Measurements from ENCODE around the gene FASTKD2.

Gene FASTKD2

DNA sequence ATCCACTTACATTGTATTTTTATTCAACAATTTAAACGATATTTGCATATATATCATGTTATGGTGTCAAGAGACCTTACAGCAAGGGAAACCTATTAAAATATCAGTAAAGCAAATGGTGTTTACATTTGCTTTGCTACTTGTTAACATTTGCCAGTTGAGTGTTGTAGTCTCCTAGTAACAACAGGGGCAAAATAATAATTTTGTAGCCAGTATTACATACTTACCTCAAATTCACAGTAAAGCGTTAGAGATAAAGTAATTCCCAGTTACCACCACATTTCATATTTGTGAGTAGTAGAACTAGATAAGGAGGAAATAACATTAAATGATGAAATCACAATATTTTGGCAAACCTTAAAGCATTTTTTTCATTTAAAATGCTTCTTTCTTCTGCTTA lies 71.3 kb downstream of the FASTKD2 start:
- Histone ChIP-seq H3K9me3 (ENCODE audit: insufficient read depth, low read length, severe bottlenecking) (no peaks in the 10 kb centered on the region), H4K20me1 (ENCODE audit: insufficient read depth, low read length) (no peaks in the 10 kb centered on the region), H3K4me3 (ENCODE audit: low read depth in 1 of 2, low read length in 2 of 2) (no peak overlapping the region), H3K4me1 (ENCODE audit: insufficient read depth, low read length) (no peaks in the 10 kb centered on the region), H3K79me2 (ENCODE audit: insufficient read depth, low read length) (no peaks in the 10 kb centered on the region), H3K4me2 (ENCODE audit: insufficient read depth, low read length) (no peak overlapping the region), H3K9ac (ENCODE audit: low read depth, low read length) (no peak overlapping the region), H3K36me3 (ENCODE audit: insufficient read depth, low read length) (no peaks in the 10 kb centered on the region), H2AFZ (ENCODE audit: low read depth, low read length) (no peak overlapping the region), H3K27me3 (ENCODE audit: insufficient read depth, low read length, poor library complexity) (no peaks in the 10 kb centered on the region), H3K27ac (ENCODE audit: low read length) (no peak overlapping the region)
- TF ChIP-seq, protein P1, sequence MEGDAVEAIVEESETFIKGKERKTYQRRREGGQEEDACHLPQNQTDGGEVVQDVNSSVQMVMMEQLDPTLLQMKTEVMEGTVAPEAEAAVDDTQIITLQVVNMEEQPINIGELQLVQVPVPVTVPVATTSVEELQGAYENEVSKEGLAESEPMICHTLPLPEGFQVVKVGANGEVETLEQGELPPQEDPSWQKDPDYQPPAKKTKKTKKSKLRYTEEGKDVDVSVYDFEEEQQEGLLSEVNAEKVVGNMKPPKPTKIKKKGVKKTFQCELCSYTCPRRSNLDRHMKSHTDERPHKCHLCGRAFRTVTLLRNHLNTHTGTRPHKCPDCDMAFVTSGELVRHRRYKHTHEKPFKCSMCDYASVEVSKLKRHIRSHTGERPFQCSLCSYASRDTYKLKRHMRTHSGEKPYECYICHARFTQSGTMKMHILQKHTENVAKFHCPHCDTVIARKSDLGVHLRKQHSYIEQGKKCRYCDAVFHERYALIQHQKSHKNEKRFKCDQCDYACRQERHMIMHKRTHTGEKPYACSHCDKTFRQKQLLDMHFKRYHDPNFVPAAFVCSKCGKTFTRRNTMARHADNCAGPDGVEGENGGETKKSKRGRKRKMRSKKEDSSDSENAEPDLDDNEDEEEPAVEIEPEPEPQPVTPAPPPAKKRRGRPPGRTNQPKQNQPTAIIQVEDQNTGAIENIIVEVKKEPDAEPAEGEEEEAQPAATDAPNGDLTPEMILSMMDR (IDR thresholded peaks at IDR 0.05; ENCODE audit: borderline replicate concordance, extremely low read depth, low read length, poor library complexity, severe bottlenecking): no peak
- no peak for TF ChIP-seq EZH2 (IDR thresholded peaks at IDR 0.05; ENCODE audit: borderline replicate concordance, low read depth, low read length, severe bottlenecking)
- no peak for ATAC-seq (ENCODE audit: insufficient read depth, low read depth)
- no peak for DNase-seq

DNA sequence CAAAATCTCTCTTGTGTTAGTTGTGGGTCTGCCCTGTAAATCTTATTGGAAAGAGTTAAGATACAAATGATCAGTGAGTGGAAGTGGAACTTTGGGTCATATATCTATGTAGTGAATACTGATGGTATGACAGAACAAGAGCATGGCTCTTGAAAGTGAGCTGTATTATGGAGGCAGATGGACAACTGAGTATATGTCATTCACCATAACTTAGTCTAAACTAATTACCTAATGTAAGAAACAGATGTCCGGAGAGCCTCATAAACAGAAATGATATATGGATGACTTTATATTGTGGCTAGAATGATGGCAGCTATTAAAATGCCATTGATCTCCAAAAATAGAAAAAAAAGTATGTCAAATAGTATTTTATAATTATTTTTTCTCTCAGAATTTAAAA lies 72.4 kb downstream of the FASTKD2 start:
- Histone ChIP-seq H3K9me3 (ENCODE audit: insufficient read depth, low read length, severe bottlenecking) (no peaks in the 10 kb centered on the region), H4K20me1 (ENCODE audit: insufficient read depth, low read length) (no peaks in the 10 kb centered on the region), H3K79me2 (ENCODE audit: insufficient read depth, low read length) (no peaks in the 10 kb centered on the region), H3K9ac (ENCODE audit: low read depth, low read length) (no peak overlapping the region), H3K4me2 (ENCODE audit: insufficient read depth, low read length) (no peak overlapping the region), H3K27me3 (ENCODE audit: insufficient read depth, low read length, poor library complexity) (no peaks in the 10 kb centered on the region), H3K27ac (ENCODE audit: low read length) (no peak overlapping the region), H3K36me3 (ENCODE audit: insufficient read depth, low read length) (no peaks in the 10 kb centered on the region), H3K4me3 (ENCODE audit: low read depth in 1 of 2, low read length in 2 of 2) (no peak overlapping the region), H3K4me1 (ENCODE audit: insufficient read depth, low read length) (no peaks in the 10 kb centered on the region), H2AFZ (ENCODE audit: low read depth, low read length) (no peak overlapping the region)
- TF ChIP-seq, protein P1 (IDR thresholded peaks at IDR 0.05; ENCODE audit: borderline replicate concordance, extremely low read depth, low read length, poor library complexity, severe bottlenecking): no peak
- TF ChIP-seq EZH2 (IDR thresholded peaks at IDR 0.05; ENCODE audit: borderline replicate concordance, low read depth, low read length, severe bottlenecking): no peak
- DNase-seq: no peak
- no peak for ATAC-seq (ENCODE audit: insufficient read depth, low read depth)

DNA sequence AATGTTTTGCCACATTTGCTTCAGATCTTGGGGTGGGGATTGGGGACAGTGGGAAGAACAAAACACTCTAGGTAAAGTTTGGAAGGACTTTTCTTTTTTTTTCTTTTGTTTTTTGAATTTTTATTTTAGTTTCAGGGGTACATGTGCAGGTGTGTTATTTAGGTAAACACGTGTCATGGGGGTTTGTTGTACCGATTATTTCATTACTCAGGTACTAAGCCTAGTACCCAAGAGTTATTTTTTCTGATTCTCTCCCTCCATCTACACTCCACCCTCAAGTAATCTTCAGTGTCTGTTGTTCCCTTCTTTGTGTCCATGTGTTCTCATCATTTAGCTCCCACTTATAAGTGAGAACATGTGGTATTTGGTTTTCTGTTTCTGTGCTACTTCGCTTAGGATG lies 73.3 kb downstream of the FASTKD2 start:
- no peak overlapping the region for H3K9ac ChIP-seq (ENCODE audit: low read depth, low read length)
- H4K20me1 ChIP-seq (ENCODE audit: insufficient read depth, low read length): no peaks in the 10 kb centered on the region
- no peaks in the 10 kb centered on the region for H3K9me3 ChIP-seq (ENCODE audit: insufficient read depth, low read length, severe bottlenecking)
- no peaks in the 10 kb centered on the region for H3K79me2 ChIP-seq (ENCODE audit: insufficient read depth, low read length)
- no peak overlapping the region for H3K27ac ChIP-seq (ENCODE audit: low read length)
- no peak overlapping the region for H3K4me3 ChIP-seq (ENCODE audit: low read depth in 1 of 2, low read length in 2 of 2)
- no peak for ATAC-seq (ENCODE audit: insufficient read depth, low read depth)
- no peak overlapping the region for H3K4me2 ChIP-seq (ENCODE audit: insufficient read depth, low read length)
- no peaks in the 10 kb centered on the region for H3K4me1 ChIP-seq (ENCODE audit: insufficient read depth, low read length)
- no peaks in the 10 kb centered on the region for H3K27me3 ChIP-seq (ENCODE audit: insufficient read depth, low read length, poor library complexity)
- H3K36me3 ChIP-seq (ENCODE audit: insufficient read depth, low read length): no peaks in the 10 kb centered on the region
- TF ChIP-seq, protein P1 (IDR thresholded peaks at IDR 0.05; ENCODE audit: borderline replicate concordance, extremely low read depth, low read length, poor library complexity, severe bottlenecking): no peak
- TF ChIP-seq EZH2 (IDR thresholded peaks at IDR 0.05; ENCODE audit: borderline replicate concordance, low read depth, low read length, severe bottlenecking): no peak
- H2AFZ ChIP-seq (ENCODE audit: low read depth, low read length): no peak overlapping the region
- DNase-seq: no peak

DNA sequence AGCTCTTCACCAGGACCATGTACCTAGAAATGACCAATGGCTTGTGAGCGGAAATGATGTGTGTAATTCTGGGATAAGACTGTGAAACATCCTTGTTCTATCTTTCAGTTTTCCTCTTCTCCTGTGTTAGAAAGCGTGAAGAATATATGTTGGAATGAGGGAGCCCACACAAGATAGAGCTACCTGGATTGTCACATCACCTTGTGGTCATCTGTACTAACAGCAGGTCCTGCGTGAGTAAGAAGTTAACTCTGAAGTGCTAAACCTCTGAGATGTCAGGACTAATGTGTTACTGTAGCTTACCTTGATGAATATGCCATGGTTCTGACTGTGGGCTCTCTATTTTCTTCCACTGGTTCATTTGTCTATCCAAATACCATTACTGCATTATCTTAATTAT lies 75.6 kb downstream of the FASTKD2 start:
- Histone ChIP-seq H3K4me3 (ENCODE audit: low read depth in 1 of 2, low read length in 2 of 2) (no peak overlapping the region), H3K36me3 (ENCODE audit: insufficient read depth, low read length) (no peaks in the 10 kb centered on the region), H2AFZ (ENCODE audit: low read depth, low read length) (no peak overlapping the region), H3K9me3 (ENCODE audit: insufficient read depth, low read length, severe bottlenecking) (no peaks in the 10 kb centered on the region), H3K9ac (ENCODE audit: low read depth, low read length) (no peak overlapping the region), H3K27me3 (ENCODE audit: insufficient read depth, low read length, poor library complexity) (no peaks in the 10 kb centered on the region), H3K4me1 (ENCODE audit: insufficient read depth, low read length) (no peaks in the 10 kb centered on the region), H3K27ac (ENCODE audit: low read length) (no peak overlapping the region), H3K79me2 (ENCODE audit: insufficient read depth, low read length) (no peaks in the 10 kb centered on the region), H3K4me2 (ENCODE audit: insufficient read depth, low read length) (no peak overlapping the region), H4K20me1 (ENCODE audit: insufficient read depth, low read length) (no peaks in the 10 kb centered on the region)
- DNase-seq (no peak), ATAC-seq (ENCODE audit: insufficient read depth, low read depth) (no peak)
- no peak for TF ChIP-seq EZH2 (IDR thresholded peaks at IDR 0.05; ENCODE audit: borderline replicate concordance, low read depth, low read length, severe bottlenecking)
- TF ChIP-seq, protein P1 (IDR thresholded peaks at IDR 0.05; ENCODE audit: borderline replicate concordance, extremely low read depth, low read length, poor library complexity, severe bottlenecking): no peak
